PC-9 (cell line): ENCODE results near the gene KDM4C. TPM values are rescaled to one million over a fixed set of nuclear protein-coding genes. Genes with fewer than 3 reads are reported as not detected.

Experiments used
- BruUV-seq: library from RNA; stranded (reverse); fragments of 400-500 nt; replicated peaks from 2 replicates; lab custom pipeline; 2021; lab: Mats Ljungman, UMichigan
- CTCF ChIA-PET: fragments of 300-600 bp; sonication (Branson Sonifier 250); formaldehyde crosslinking; loops from one replicate; lab custom pipeline; 2022; ENCODE audit warnings: antibody characterized with exemption; lab: Charles Lee
- POLR2A ChIA-PET: fragments of 300-600 bp; sonication (Branson Sonifier 250); formaldehyde crosslinking; loops from one replicate; lab custom pipeline; 2022; ENCODE audit warnings: antibody characterized with exemption; ENCODE audit not compliant: unreplicated experiment; lab: Charles Lee
- DNase-seq, 2 experiments: peaks; one replicate each; pipeline versions ENCODE4 v3.0.0 to v3.0.0-alpha.2; 2015 to 2022; ENCODE audit warnings: mixed read lengths in 1 of 2
- H2AFZ ChIP-seq: fragments of 200-600 bp; sonication (generic); 2 replicates; pipeline ENCODE4 v1.8.1; 2017; ENCODE audit warnings: antibody characterized with exemption
- H3F3A ChIP-seq: fragments of 200-600 bp; sonication (generic); 2 replicates; pipeline ENCODE4 v1.8.1; 2017; ENCODE audit warnings: antibody characterized with exemption, mild to moderate bottlenecking, low read depth; ENCODE audit not compliant: insufficient read depth
- H3K27ac ChIP-seq: fragments of 200-600 bp; sonication (generic); 2 replicates; pipeline ENCODE4 v1.6.1; 2016; ENCODE audit warnings: mixed run types
- H3K27me3 ChIP-seq: fragments of 200-600 bp; sonication (generic); 2 replicates; pipeline ENCODE4 v1.6.1; 2016; ENCODE audit warnings: low read depth, mixed run types; ENCODE audit not compliant: insufficient read depth
- H3K36me3 ChIP-seq: fragments of 200-600 bp; sonication (generic); 2 replicates; pipeline ENCODE4 v1.6.1; 2016; ENCODE audit warnings: low read depth, mixed run types
- H3K4me1 ChIP-seq: fragments of 200-600 bp; sonication (generic); replicated peaks from 2 replicates; pipeline ENCODE4 v1.6.1; 2016; ENCODE audit warnings: mixed run types; ENCODE audit not compliant: insufficient read depth
- H3K4me2 ChIP-seq: fragments of 200-600 bp; sonication (generic); 2 replicates; pipeline ENCODE4 v1.6.1; 2017; ENCODE audit warnings: mixed run types
- H3K4me3 ChIP-seq: fragments of 200-600 bp; sonication (generic); 2 replicates; pipeline ENCODE4 v1.6.1; 2016; ENCODE audit warnings: mixed run types
- H3K79me2 ChIP-seq: fragments of 200-600 bp; sonication (generic); 2 replicates; pipeline ENCODE4 v1.6.1; 2017; ENCODE audit warnings: low read depth, mixed run types
- H3K9me2 ChIP-seq: fragments of 200-600 bp; sonication (generic); 2 replicates; pipeline ENCODE4 v1.8.1; 2017; ENCODE audit warnings: mild to moderate bottlenecking; ENCODE audit not compliant: insufficient read depth
- H3K9me3 ChIP-seq: fragments of 200-600 bp; sonication (generic); 2 replicates; pipeline ENCODE4 v1.8.1; 2016; ENCODE audit warnings: low read depth; ENCODE audit not compliant: insufficient read depth
- H4K20me1 ChIP-seq: fragments of 200-600 bp; sonication (generic); 2 replicates; pipeline ENCODE4 v1.8.1; 2017; ENCODE audit not compliant: insufficient read depth
- CTCF ChIP-seq: fragments of 200-600 bp; sonication (generic); conservative IDR thresholded peaks from 2 replicates; pipeline ENCODE4 v1.6.1; 2017; ENCODE audit warnings: mixed run types, antibody characterized with exemption, mild to moderate bottlenecking, moderate library complexity
- EZH2 ChIP-seq: fragments of 200-600 bp; sonication (generic); IDR thresholded peaks from 2 replicates; pipeline ENCODE4 v1.8.0; 2017; ENCODE audit warnings: antibody characterized with exemption, low read depth
- intact Hi-C: fragments of 100-400 bp; cut with micrococcal nuclease; formaldehyde crosslinking; loops from one replicate; pipeline ENCODE4 v1.10.0; 2022; ENCODE audit not compliant: unreplicated experiment
- total RNA-seq: library from RNA; stranded (reverse); gene quantifications from 2 replicates; pipeline ENCODE4 v1.2.3, GENCODE V29; 2021

Gene KDM4C
- total RNA-seq, 1 experiment from 2014 or later = 12.9 TPM

- Histone ChIP-seq H3K27ac (no peak overlapping the region), H3K4me1 (no peaks in the 10 kb centered on the region), H2AFZ (no peak overlapping the region), H3K36me3 (no peaks in the 10 kb centered on the region), H3K4me3 (no peak overlapping the region), H3K27me3 (no peaks in the 10 kb centered on the region), H3K9me2 (no peaks in the 10 kb centered on the region), H4K20me1 (no peaks in the 10 kb centered on the region), H3K9me3 (no peaks in the 10 kb centered on the region), H3F3A (no peaks in the 10 kb centered on the region), H3K4me2 (no peak overlapping the region), H3K79me2 (no peaks in the 10 kb centered on the region)
- CTCF ChIA-PET = no interaction called here
- POLR2A ChIA-PET = no interaction called here
- no peak for TF ChIP-seq EZH2
- no peak for TF ChIP-seq CTCF
- intact Hi-C loops = loop anchor here (5.0 to 10.0 kb wide), 2 partner anchors 708 to 826 kb away; no protein-coding TSS in a partner anchor
- no TSS peak for BruUV-seq
- peak in 1 of 2 experiments; percentile 63 for DNase-seq
These were observed 71.3 kb downstream of the KDM4C start for GRCh38 chr9:6829027-6829426.

GRCh38 chr9:6829536-6829935 is 71.8 kb downstream of the KDM4C start:
- Histone ChIP-seq H3K27ac (no peak overlapping the region), H3K4me1 (no peaks in the 10 kb centered on the region), H3F3A (no peaks in the 10 kb centered on the region), H3K27me3 (no peaks in the 10 kb centered on the region), H3K9me2 (no peaks in the 10 kb centered on the region), H3K79me2 (no peaks in the 10 kb centered on the region), H3K9me3 (no peaks in the 10 kb centered on the region), H3K4me2 (no peak overlapping the region), H3K4me3 (no peak overlapping the region), H2AFZ (no peak overlapping the region), H3K36me3 (no peaks in the 10 kb centered on the region), H4K20me1 (no peaks in the 10 kb centered on the region)
- POLR2A ChIA-PET = no interaction called here
- DNase-seq = no peak
- CTCF ChIA-PET = no interaction called here
- no TSS peak for BruUV-seq
- intact Hi-C loops = loop anchor here (5.0 to 10.0 kb wide), 2 partner anchors 708 to 825 kb away; no protein-coding TSS in a partner anchor
- TF ChIP-seq CTCF (no peak), EZH2 (no peak)

DNA sequence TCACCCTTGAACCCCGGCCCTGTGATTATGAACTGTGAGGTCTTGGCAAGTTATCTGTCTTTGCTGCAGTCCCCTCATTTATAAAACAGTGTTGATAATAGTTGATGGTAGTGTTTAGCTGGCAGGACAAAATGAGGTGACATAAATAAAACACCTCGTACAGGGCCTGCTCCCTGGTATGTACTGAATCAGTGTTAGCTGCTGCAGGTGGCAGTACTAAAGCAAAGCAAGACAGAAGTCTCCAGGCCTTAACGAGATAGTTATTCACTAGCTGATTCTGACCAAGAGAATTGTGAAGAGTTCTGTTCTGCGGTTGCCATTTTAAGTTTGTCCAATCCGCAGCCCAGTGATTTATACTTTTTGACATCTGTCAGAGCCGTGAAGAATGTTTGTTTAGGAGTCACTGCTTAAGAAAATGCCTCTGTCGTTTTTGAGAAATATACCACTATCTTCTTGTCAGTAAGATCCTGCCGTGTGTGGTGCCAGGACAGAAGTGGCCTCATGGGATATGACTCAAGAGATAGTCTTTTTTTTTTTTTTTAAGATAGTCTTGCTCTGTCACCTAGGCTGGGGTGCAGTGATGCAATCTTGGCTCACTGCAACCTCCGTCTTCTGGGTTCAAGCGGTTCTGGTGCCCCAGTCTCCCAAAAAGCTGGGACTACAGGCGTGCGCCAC is 75.9 kb downstream of the KDM4C start:
- Histone ChIP-seq H3F3A (no peaks in the 10 kb centered on the region), H3K36me3 (no peaks in the 10 kb centered on the region), H3K4me3 (no peak overlapping the region), H3K9me3 (no peaks in the 10 kb centered on the region), H3K27me3 (no peaks in the 10 kb centered on the region), H4K20me1 (no peaks in the 10 kb centered on the region), H3K4me1 (no peaks in the 10 kb centered on the region), H3K4me2 (no peak overlapping the region), H3K27ac (no peak overlapping the region), H3K9me2 (no peaks in the 10 kb centered on the region), H2AFZ (no peak overlapping the region), H3K79me2 (no peaks in the 10 kb centered on the region)
- no peak for TF ChIP-seq CTCF
- no peak for TF ChIP-seq EZH2
- ChIA-PET POLR2A (no interaction called here), CTCF (no interaction called here)
- intact Hi-C loops = no loop called here
- no peak for DNase-seq
- no TSS peak for BruUV-seq
